Thyroid gland (tissue), 4 donors: ENCODE results near the gene TNKS2. TPM values are rescaled to one million over a fixed set of nuclear protein-coding genes. Genes with fewer than 3 reads are reported as not detected.
"Not testable (repeated sequence)": the region's sequence is repeated elsewhere in the genome, so short reads cannot be mapped to it uniquely, and the experiment has no call there.

Source experiments
- DNase-seq, 2 donors: peaks; one replicate each; pipeline ENCODE4 v3.0.0-alpha.2; 2019
- H3K27ac ChIP-seq, 3 donors: fragments of 200-600 bp; sonication (generic); 1 replicate in 2 of 3; 2 replicates in 1 of 3; pipeline ENCODE4 v1.5.1; 2016 to 2019; ENCODE audit warnings: mild to moderate bottlenecking in 1 of 3, moderate library complexity in 1 of 3
- H3K27me3 ChIP-seq: fragments of 200-600 bp; sonication (generic); one replicate; pipeline ENCODE4 v1.5.1; 2019
- H3K36me3 ChIP-seq, 2 donors: fragments of 200-600 bp; sonication (generic); one replicate each; pipeline ENCODE4 v1.5.1; 2016 to 2019
- H3K4me1 ChIP-seq, 2 donors: fragments of 200-600 bp; sonication (generic); one replicate each; pipeline ENCODE4 v1.5.1; 2017 to 2019
- H3K4me3 ChIP-seq, 3 donors: fragments of 200-600 bp; sonication (generic); replicated peaks in 1 of 3; 1 replicate in 2 of 3; 2 replicates in 1 of 3; pipeline ENCODE4 v1.5.1; 2016; ENCODE audit warnings: mild to moderate bottlenecking in 1 of 3
- H3K9me3 ChIP-seq: fragments of 200-600 bp; sonication (generic); one replicate; pipeline ENCODE4 v1.5.1; 2017
- CTCF ChIP-seq, 6 experiments: fragments of 200-600 bp in 3 of 6; fragments of 450-650 bp in 3 of 6; sonication (generic) in 3 of 6; IDR thresholded peaks; one replicate each; pipeline ENCODE4 v1.5.1; 2016 to 2019; ENCODE audit warnings: antibody characterized with exemption in 6 of 6, mild to moderate bottlenecking in 2 of 6, inconsistent platforms in 1 of 6, moderate library complexity in 1 of 6
- POLR2A ChIP-seq, 2 donors: fragments of 450-650 bp; IDR thresholded peaks; one replicate each; pipeline ENCODE4 v1.6.1; 2017; ENCODE audit warnings: antibody characterized with exemption in 2 of 2, mild to moderate bottlenecking in 2 of 2, moderate library complexity in 1 of 2
- WGBS, 2 donors: methylation state at CpG; one replicate each; pipeline ENCODE4 v1.1.5; 2017; 5-methylcytosine and 5-hydroxymethylcytosine counted together
- intact Hi-C: fragments of 100-400 bp; cut with DNase I; formaldehyde crosslinking; loops from one replicate; pipeline ENCODE4 v1.15.1; 2023
- total RNA-seq, 4 donors: library from RNA; depleted of rRNA; stranded (reverse); fragments of >200 nt; gene quantifications; one replicate each; pipeline ENCODE4 v1.2.3, GENCODE V29; 2016

The TNKS2 gene
- total RNA-seq, 4 donors from 2014 or later: 56.5 to 99.7 (median 66.1) TPM

- Histone ChIP-seq H3K36me3 (no peaks in the 10 kb centered on the region), H3K9me3 (no peaks in the 10 kb centered on the region), H3K27me3 (no peaks in the 10 kb centered on the region), H3K27ac (no peak overlapping the region), H3K4me1 (peaks cover 14 to 28% of the 10 kb centered on the region in 2 donors), H3K4me3 (no peak overlapping the region)
- intact Hi-C loops: no loop called here
- no peak for DNase-seq
- TF ChIP-seq CTCF (IDR thresholded peaks at IDR 0.05): no peak
- no peak for TF ChIP-seq POLR2A (IDR thresholded peaks at IDR 0.05)
- 95 to 97% methylated on average over 2 of the region's 2 CpGs for WGBS, 2 donors
Measured at GRCh38 chr10:91805110-91805838, 7.0 kb downstream of the TNKS2 start.

GRCh38 chr10:91807264-91807663 is 9.0 kb downstream of the TNKS2 start:
- WGBS, 2 donors: 98% methylated on average over 14 of the region's 14 CpGs
- H3K9me3 ChIP-seq, DNase-seq, H3K36me3 ChIP-seq, H3K4me3 ChIP-seq, H3K27me3 ChIP-seq, intact Hi-C loops, H3K27ac ChIP-seq: not testable (repeated sequence)
- peaks cover 9 to 11% of the 10 kb centered on the region in 2 donors for H3K4me1 ChIP-seq

GRCh38 chr10:91813251-91813650 is 15.0 kb downstream of the TNKS2 start:
- no peak for TF ChIP-seq CTCF (IDR thresholded peaks at IDR 0.05)
- no peak for TF ChIP-seq POLR2A (IDR thresholded peaks at IDR 0.05)
- no peak overlapping the region for H3K27ac ChIP-seq
- no peak overlapping the region for H3K4me3 ChIP-seq
- no peak for DNase-seq
- intact Hi-C loops: no loop called here
- peaks cover 10 to 26% of the 10 kb centered on the region in 2 donors for H3K36me3 ChIP-seq
- no peaks in the 10 kb centered on the region for H3K27me3 ChIP-seq
- H3K4me1 ChIP-seq: no peaks in the 10 kb centered on the region
- H3K9me3 ChIP-seq: no peaks in the 10 kb centered on the region
- WGBS, 2 donors: 77 to 89% methylated on average over 1 of the region's 1 CpG

GRCh38 chr10:91816981-91817380 is 18.8 kb downstream of the TNKS2 start:
- Histone ChIP-seq H3K4me1 (no peaks in the 10 kb centered on the region), H3K4me3 (no peak overlapping the region), H3K9me3 (no peaks in the 10 kb centered on the region), H3K27ac (no peak overlapping the region), H3K27me3 (no peaks in the 10 kb centered on the region), H3K36me3 (peaks cover 24 to 51% of the 10 kb centered on the region in 2 donors)
- WGBS, 2 donors: 85 to 88% methylated on average over 2 of the region's 2 CpGs
- TF ChIP-seq CTCF (IDR thresholded peaks at IDR 0.05): no peak
- DNase-seq: no peak
- intact Hi-C loops: no loop called here

GRCh38 chr10:91820144-91820543 is 21.9 kb downstream of the TNKS2 start:
- peaks cover 26 to 60% of the 10 kb centered on the region in 2 donors for H3K36me3 ChIP-seq
- H3K4me3 ChIP-seq: no peak overlapping the region
- no peak overlapping the region for H3K27ac ChIP-seq
- no peaks in the 10 kb centered on the region for H3K27me3 ChIP-seq
- intact Hi-C loops: no loop called here
- no peaks in the 10 kb centered on the region for H3K9me3 ChIP-seq
- DNase-seq: no peak
- 75 to 76% methylated on average over 3 of the region's 3 CpGs for WGBS, 2 donors
- no peak for TF ChIP-seq POLR2A (IDR thresholded peaks at IDR 0.05)
- TF ChIP-seq CTCF (IDR thresholded peaks at IDR 0.05): no peak
- H3K4me1 ChIP-seq: no peaks in the 10 kb centered on the region
